H1 (cell line): ENCODE data around the gene XIRP1. TPM values are rescaled to one million over a fixed set of nuclear protein-coding genes. Genes with fewer than 3 reads are reported as not detected.

Experiments used
- CHD7 ChIP-seq: fragments of 300-600 bp; sonication (generic); IDR thresholded peaks from 2 replicates; pipeline ENCODE4 v1.7.1; 2012; ENCODE audit warnings: low read length, moderate library complexity, mild to moderate bottlenecking, inconsistent platforms; ENCODE audit not compliant: insufficient replicate concordance
- JUND ChIP-seq: IDR thresholded peaks from 2 replicates; pipeline ENCODE4 v1.6.1; 2011; ENCODE audit warnings: mild to moderate bottlenecking, improper control_type of control experiment, low read length
- NANOG ChIP-seq: IDR thresholded peaks from 2 replicates; pipeline ENCODE4 v1.6.1; 2011; ENCODE audit warnings: low read length, low read depth, mild to moderate bottlenecking, inconsistent platforms; ENCODE audit not compliant: insufficient read depth, poor library complexity, severe bottlenecking
- RAD21 ChIP-seq, 2 experiments: IDR thresholded peaks in 1 of 2; conservative IDR thresholded peaks in 1 of 2; 2 replicates each; pipeline ENCODE4 v1.6.1; 2011; ENCODE audit warnings: low read depth in 2 of 2, low read length in 2 of 2, improper control_type of control experiment in 1 of 2, inconsistent platforms in 1 of 2, mild to moderate bottlenecking in 1 of 2, moderate library complexity in 1 of 2
- SIX5 ChIP-seq: IDR thresholded peaks from 2 replicates; pipeline ENCODE4 v1.6.1; 2011; ENCODE audit warnings: mild to moderate bottlenecking, low read depth, low read length
- SP2 ChIP-seq: IDR thresholded peaks from 2 replicates; pipeline ENCODE4 v1.6.1; 2012; ENCODE audit warnings: mild to moderate bottlenecking, low read length, inconsistent platforms
- SRF ChIP-seq: IDR thresholded peaks from 2 replicates; pipeline ENCODE4 v1.6.1; 2011; ENCODE audit warnings: mild to moderate bottlenecking, low read depth, low read length, moderate library complexity
- TAF1 ChIP-seq: IDR thresholded peaks from 2 replicates; pipeline ENCODE4 v1.6.1; 2011; ENCODE audit warnings: mild to moderate bottlenecking, low read depth, low read length
- TAF7 ChIP-seq: optimal IDR thresholded peaks from 2 replicates; pipeline ENCODE3; 2011; ENCODE audit warnings: low read depth, mild to moderate bottlenecking, inconsistent platforms, low read length, moderate library complexity, borderline replicate concordance
- polyA plus RNA-seq, 7 experiments: library from polyadenylated mRNA; depleted of rRNA in 3 of 7; stranded (reverse) in 5 of 7; unstranded in 2 of 7; fragments of >200 nt in 5 of 7; fragments of 200-250 nt in 2 of 7; gene quantifications; 1 replicate in 5 of 7; 2 replicates in 1 of 7; 4 replicates in 1 of 7; pipeline versions ENCODE4 v1.2.1 to v1.2.3, GENCODE V29; 2011 to 2013; ENCODE audit warnings: missing spikeins in 2 of 7, mixed read lengths in 2 of 7
- total RNA-seq: library from RNA; stranded (reverse); fragmentation: NEBNext Ultra II Directional; extraction: Animal tissue kit (Norgen Biotek cat#: 25700); gene quantifications from 2 replicates; pipeline ENCODE4 v1.2.1, GENCODE V29; 2021

Gene XIRP1
- total and polyA plus RNA-seq, 2 of the 8 experiments (the other 6 are each of a cell fraction or from before 2014, with no cell fraction given): not detected

DNA sequence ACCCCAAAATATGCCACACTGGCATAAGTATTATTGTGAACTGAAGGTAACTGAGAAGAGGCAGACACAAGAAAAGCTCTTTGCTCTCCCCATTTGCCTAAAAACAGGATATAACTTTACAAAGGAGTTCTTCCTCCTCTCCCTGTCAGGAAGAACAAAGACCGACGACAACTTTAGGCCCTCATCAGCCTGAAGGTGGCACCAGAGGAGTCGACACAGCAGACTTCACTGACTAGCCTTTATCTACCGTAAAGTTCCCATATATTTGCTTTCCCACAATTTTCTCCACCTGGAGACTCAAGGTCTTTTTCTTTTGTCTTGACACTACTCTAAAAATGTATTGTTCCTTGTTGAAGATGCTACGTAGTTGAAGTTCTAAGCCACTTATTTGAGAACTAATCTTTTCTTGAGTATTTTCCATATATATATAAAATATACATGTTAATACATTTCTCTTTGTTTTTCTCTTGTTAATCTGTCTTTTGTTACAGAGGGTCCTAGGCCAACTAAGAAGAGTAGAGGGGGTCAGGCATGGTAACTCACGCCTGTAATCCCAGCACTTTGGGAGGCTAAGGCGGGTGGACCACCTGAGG is 16.2 kb upstream of the XIRP1 start (continued):
- TF ChIP-seq JUND (no peak), TAF7 (no peak), SP2 (no peak), NANOG (no peak), SIX5 (no peak), CHD7 (no peak), TAF1 (0 out of 2 replicates have a peak, but pooled peaks have one; percentile 41), SRF (no peak), RAD21 (IDR thresholded peaks at IDR 0.05 in 1 of 2, conservative IDR thresholded peaks at IDR 0.05 in 1 of 2; ENCODE audit: low read depth in 2 of 2, low read length in 2 of 2) (peak; percentile 58 to 71)
